Measurements from ENCODE around the gene COPZ2. TPM values are rescaled to one million over a fixed set of nuclear protein-coding genes. Genes with fewer than 3 reads are reported as not detected.

COPZ2 gene
- polyA plus RNA-seq, 3 donors: 4.2 to 12.2 (median 6.9) TPM

DNA sequence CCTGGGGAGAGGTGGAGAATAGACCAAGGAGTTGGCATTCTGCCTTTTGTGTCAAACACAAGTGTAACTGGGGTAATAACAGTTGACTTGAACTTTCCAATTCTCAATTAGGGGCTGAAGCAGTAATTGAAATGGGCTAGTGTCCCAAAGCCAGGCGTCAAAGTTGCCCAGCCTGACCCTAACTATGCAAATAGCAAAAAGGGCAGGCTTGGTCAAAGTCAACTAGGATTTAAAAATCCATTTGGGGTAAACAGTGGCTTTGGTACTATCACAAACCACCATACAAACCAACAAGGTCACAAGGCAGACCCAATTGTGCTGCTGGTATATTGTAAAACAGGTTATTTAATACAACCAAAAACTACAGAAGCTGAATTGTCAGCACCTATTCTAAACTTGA lies 28.6 kb upstream of the COPZ2 start:
- Histone ChIP-seq H3K4me2 (replicated peaks; ENCODE audit: extremely low read depth, low read length, poor library complexity, severe bottlenecking) (no peak overlapping the region), H3K36me3 (replicated peaks in 1 of 2; ENCODE audit: control insufficient read depth in 1 of 2, insufficient read depth in 2 of 2, low read length in 2 of 2) (peaks cover 62 to 97% of the 10 kb centered on the region in 2 donors), H3K4me1 (ENCODE audit: control insufficient read depth in 1 of 2, insufficient read depth in 2 of 2, low read length in 2 of 2) (no peaks in the 10 kb centered on the region), H3K9ac (ENCODE audit: insufficient read depth, low read length, poor library complexity, severe bottlenecking) (no peak overlapping the region), H3K27me3 (ENCODE audit: control insufficient read depth in 2 of 2, insufficient read depth in 2 of 2, low read length in 2 of 2) (no peaks in the 10 kb centered on the region), H2AFZ (ENCODE audit: insufficient read depth, low read depth, low read length, poor library complexity, severe bottlenecking) (no peak overlapping the region), H3K9me3 (replicated peaks in 1 of 2; ENCODE audit: control insufficient read depth in 1 of 2, insufficient read depth in 1 of 2, low read length in 2 of 2) (no peaks in the 10 kb centered on the region), H3K27ac (ENCODE audit: low read depth in 1 of 2, low read length in 2 of 2) (no peak overlapping the region), H4K20me1 (ENCODE audit: insufficient read depth, low read length) (peaks cover 15% of the 10 kb centered on the region), H3K79me2 (ENCODE audit: insufficient read depth, low read length) (no peaks in the 10 kb centered on the region), H3K4me3 (replicated peaks in 1 of 3; ENCODE audit: low read depth in 2 of 3, low read length in 3 of 3) (no peak overlapping the region)
- Mint-ChIP-seq H3K27me3 (ENCODE audit: low read depth in 3 of 3) (peaks cover 0 to 3% (median 1%) of the 10 kb centered on the region in 3 donors), H3K4me1 (peaks cover 3% of the 10 kb centered on the region), H3K27ac (no peak overlapping the region), H3K4me3 (no peak overlapping the region), H3K36me3 (peaks cover 69 to 84% of the 10 kb centered on the region in 2 donors), H3K9me3 (no peaks in the 10 kb centered on the region)
- TF ChIP-seq, protein P1, sequence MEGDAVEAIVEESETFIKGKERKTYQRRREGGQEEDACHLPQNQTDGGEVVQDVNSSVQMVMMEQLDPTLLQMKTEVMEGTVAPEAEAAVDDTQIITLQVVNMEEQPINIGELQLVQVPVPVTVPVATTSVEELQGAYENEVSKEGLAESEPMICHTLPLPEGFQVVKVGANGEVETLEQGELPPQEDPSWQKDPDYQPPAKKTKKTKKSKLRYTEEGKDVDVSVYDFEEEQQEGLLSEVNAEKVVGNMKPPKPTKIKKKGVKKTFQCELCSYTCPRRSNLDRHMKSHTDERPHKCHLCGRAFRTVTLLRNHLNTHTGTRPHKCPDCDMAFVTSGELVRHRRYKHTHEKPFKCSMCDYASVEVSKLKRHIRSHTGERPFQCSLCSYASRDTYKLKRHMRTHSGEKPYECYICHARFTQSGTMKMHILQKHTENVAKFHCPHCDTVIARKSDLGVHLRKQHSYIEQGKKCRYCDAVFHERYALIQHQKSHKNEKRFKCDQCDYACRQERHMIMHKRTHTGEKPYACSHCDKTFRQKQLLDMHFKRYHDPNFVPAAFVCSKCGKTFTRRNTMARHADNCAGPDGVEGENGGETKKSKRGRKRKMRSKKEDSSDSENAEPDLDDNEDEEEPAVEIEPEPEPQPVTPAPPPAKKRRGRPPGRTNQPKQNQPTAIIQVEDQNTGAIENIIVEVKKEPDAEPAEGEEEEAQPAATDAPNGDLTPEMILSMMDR (IDR thresholded peaks at IDR 0.05): no peak
- intact Hi-C loops (cut with micrococcal nuclease): no loop called here
- DNase-seq: no peak
- no CpG with 5 or more reads among the region's 1 CpG for WGBS (ENCODE audit: insufficient coverage)

DNA sequence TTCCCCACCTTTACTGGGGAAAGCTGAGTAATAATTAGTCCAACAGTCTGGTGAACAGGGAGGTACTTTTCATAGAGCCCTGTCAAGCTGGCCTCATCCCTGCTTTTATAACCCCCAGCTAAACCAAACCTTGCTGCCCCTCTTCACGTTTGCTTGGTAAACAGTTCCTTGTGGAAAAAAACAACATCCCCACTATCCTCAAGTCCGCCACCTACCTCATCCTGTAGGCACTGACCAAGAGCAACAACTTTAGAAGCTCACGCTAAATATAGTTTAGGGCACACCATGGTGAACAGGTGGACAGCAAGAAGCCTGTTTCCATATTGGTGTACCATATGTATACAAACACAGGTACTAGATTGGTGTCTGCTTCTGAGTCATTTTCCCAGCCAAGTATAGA lies 27.0 kb upstream of the COPZ2 start:
- Mint-ChIP-seq H3K27me3 (ENCODE audit: low read depth in 3 of 3) (peaks cover 0 to 3% (median 1%) of the 10 kb centered on the region in 3 donors), H3K4me3 (no peak overlapping the region), H3K27ac (peak overlapping the region in 1 of 7 donors; percentile 86), H3K36me3 (peaks cover 69 to 87% of the 10 kb centered on the region in 2 donors), H3K4me1 (peaks cover 11% of the 10 kb centered on the region), H3K9me3 (no peaks in the 10 kb centered on the region)
- Histone ChIP-seq H3K27ac (ENCODE audit: low read depth in 1 of 2, low read length in 2 of 2) (no peak overlapping the region), H3K4me2 (replicated peaks; ENCODE audit: extremely low read depth, low read length, poor library complexity, severe bottlenecking) (no peak overlapping the region), H3K9me3 (replicated peaks in 1 of 2; ENCODE audit: control insufficient read depth in 1 of 2, insufficient read depth in 1 of 2, low read length in 2 of 2) (no peaks in the 10 kb centered on the region), H4K20me1 (ENCODE audit: insufficient read depth, low read length) (peaks cover 30% of the 10 kb centered on the region), H3K9ac (ENCODE audit: insufficient read depth, low read length, poor library complexity, severe bottlenecking) (no peak overlapping the region), H3K4me1 (ENCODE audit: control insufficient read depth in 1 of 2, insufficient read depth in 2 of 2, low read length in 2 of 2) (peaks cover 2 to 9% of the 10 kb centered on the region in 2 donors), H2AFZ (ENCODE audit: insufficient read depth, low read depth, low read length, poor library complexity, severe bottlenecking) (no peak overlapping the region), H3K27me3 (ENCODE audit: control insufficient read depth in 2 of 2, insufficient read depth in 2 of 2, low read length in 2 of 2) (no peaks in the 10 kb centered on the region), H3K36me3 (replicated peaks in 1 of 2; ENCODE audit: control insufficient read depth in 1 of 2, insufficient read depth in 2 of 2, low read length in 2 of 2) (peaks cover 65 to 95% of the 10 kb centered on the region in 2 donors), H3K4me3 (replicated peaks in 1 of 3; ENCODE audit: low read depth in 2 of 3, low read length in 3 of 3) (no peak overlapping the region), H3K79me2 (ENCODE audit: insufficient read depth, low read length) (peaks cover 8% of the 10 kb centered on the region)
- WGBS (ENCODE audit: insufficient coverage): 88% methylated on average over 1 of the region's 3 CpGs
- no peak for DNase-seq
- TF ChIP-seq, protein P1 (IDR thresholded peaks at IDR 0.05): no peak
- intact Hi-C loops (cut with micrococcal nuclease): no loop called here
